ENCODE data around the gene PC.

The PC gene

DNA sequence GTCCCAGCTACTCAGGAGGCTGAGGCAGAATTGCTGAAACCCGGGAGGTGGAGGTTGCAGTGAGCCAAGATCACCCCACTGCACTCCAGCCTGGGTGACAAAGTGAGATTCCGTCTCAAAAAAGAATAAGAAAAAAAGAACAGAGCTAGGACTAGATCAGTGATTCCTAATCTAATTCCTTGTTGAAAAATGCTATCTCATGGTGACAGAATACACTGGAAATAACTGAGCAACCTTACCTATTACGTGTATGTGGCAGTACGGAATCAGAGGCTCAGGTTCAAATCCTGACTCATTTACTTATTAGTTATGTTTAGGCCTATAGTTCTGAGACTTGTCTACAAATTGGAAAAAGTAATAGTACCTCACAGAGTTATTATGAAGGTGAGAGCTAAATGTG is 134.5 kb downstream of the PC start:
- no peak overlapping the region for H3K4me3 ChIP-seq (ENCODE audit: low read depth, low read length)
- CTCF ChIA-PET: interaction anchor here (1.4 kb wide), 2 partner anchors 10 to 129 kb away, joined by 4 read pairs; no protein-coding TSS in a partner anchor
- POLR2A ChIA-PET: no interaction called here
- no peak for DNase-seq (ENCODE audit: low read depth, low spot score)
- TF ChIP-seq, protein P1, sequence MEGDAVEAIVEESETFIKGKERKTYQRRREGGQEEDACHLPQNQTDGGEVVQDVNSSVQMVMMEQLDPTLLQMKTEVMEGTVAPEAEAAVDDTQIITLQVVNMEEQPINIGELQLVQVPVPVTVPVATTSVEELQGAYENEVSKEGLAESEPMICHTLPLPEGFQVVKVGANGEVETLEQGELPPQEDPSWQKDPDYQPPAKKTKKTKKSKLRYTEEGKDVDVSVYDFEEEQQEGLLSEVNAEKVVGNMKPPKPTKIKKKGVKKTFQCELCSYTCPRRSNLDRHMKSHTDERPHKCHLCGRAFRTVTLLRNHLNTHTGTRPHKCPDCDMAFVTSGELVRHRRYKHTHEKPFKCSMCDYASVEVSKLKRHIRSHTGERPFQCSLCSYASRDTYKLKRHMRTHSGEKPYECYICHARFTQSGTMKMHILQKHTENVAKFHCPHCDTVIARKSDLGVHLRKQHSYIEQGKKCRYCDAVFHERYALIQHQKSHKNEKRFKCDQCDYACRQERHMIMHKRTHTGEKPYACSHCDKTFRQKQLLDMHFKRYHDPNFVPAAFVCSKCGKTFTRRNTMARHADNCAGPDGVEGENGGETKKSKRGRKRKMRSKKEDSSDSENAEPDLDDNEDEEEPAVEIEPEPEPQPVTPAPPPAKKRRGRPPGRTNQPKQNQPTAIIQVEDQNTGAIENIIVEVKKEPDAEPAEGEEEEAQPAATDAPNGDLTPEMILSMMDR (IDR thresholded peaks at IDR 0.05; ENCODE audit: insufficient read depth, low read length, missing control alignments): no peak

DNA sequence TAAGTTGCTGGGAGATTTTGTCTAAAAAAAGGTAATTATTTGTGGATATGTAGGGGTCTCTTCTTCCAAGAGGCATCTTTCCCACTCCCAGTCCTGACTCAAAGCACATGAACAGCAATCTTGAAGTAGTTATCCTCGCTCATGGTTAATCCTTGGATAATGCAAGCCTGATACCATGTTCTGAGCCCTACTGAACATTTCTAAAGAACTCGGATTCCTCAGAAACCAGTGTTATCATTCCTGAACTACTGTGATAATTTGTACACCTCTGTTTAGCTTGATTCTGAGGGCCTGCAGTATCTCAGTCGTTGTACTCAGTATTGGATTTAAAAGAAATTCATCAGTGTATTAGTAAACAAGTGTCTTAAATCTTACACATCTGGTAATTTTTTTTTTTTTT is 137.3 kb downstream of the PC start:
- DNase-seq (ENCODE audit: low read depth, low spot score): no peak
- TF ChIP-seq, protein P1 (IDR thresholded peaks at IDR 0.05; ENCODE audit: insufficient read depth, low read length, missing control alignments): no peak
- ChIA-PET CTCF (interaction anchor here (5.1 kb wide), 1 partner anchor 13 kb away, joined by 26 read pairs; no protein-coding TSS in a partner anchor), POLR2A (no interaction called here)
- H3K4me3 ChIP-seq (ENCODE audit: low read depth, low read length): no peak overlapping the region

DNA sequence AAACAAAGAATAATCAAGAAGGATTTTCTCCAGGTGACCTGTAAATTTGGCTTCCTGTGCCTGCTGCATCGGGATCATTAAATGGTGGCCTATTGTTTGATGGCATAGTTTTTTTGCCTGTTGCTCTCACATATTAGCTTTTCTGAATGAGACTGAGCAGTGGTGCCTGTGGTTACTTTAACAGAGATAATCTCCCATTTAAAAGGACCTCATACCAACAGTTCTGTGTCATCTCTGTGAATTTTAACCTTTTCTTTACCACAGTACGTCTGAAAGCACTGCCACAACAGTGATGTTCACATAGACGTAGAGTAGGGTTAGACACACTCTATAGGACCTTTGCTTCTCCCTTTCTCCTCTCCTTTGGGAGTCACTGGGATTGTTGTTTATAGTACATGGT is 137.8 kb downstream of the PC start:
- POLR2A ChIA-PET: no interaction called here
- DNase-seq (ENCODE audit: low read depth, low spot score): no peak
- CTCF ChIA-PET: interaction anchor here (5.1 kb wide), 1 partner anchor 13 kb away, joined by 26 read pairs; no protein-coding TSS in a partner anchor
- TF ChIP-seq, protein P1 (IDR thresholded peaks at IDR 0.05; ENCODE audit: insufficient read depth, low read length, missing control alignments): no peak
- H3K4me3 ChIP-seq (ENCODE audit: low read depth, low read length): no peak overlapping the region

DNA sequence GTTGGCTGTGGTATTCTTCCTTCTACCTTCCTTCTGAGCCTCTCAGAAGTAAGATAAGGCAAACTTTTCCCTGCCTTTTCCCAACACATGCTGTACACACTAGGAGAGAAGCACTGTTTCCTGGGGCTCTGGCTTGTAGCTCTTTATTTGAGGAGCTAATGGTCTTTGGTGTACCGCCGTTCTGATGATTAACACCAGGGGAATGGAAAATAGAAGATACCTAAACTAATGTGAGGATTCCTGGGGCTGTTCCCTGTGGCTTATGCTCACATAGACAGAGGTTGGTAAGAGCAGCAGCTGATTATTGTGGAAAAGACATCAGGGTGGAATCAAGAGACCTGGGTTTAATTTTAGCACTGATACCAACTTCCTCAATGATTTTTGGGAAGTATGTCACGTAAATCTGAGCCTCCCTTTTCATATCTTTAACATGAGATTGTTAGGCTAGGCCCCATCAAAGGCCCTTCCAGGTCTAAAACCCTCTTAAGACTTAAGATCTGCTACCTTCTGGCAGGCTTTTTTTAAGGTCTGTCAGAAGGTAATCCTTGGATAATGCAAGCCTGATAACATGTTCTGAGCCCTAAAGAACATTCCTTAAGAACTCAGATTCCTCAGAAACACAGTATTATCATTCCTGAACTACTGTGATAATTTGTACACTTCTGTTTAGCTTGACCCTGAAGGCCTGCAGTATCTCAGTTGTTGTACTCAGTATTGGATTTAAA is 139.8 kb downstream of the PC start:
- POLR2A ChIA-PET: no interaction called here
- DNase-seq (ENCODE audit: low read depth, low spot score): no peak
- CTCF ChIA-PET: interaction anchor here (1.0 to 5.1 kb wide), 5 partner anchors 15 to 158 kb away, joined by 3 to 26 read pairs (median 4); partner anchors contain the start of gene RCE1
- TF ChIP-seq, protein P1 (IDR thresholded peaks at IDR 0.05; ENCODE audit: insufficient read depth, low read length, missing control alignments): no peak
- H3K4me3 ChIP-seq (ENCODE audit: low read depth, low read length): no peak overlapping the region

DNA sequence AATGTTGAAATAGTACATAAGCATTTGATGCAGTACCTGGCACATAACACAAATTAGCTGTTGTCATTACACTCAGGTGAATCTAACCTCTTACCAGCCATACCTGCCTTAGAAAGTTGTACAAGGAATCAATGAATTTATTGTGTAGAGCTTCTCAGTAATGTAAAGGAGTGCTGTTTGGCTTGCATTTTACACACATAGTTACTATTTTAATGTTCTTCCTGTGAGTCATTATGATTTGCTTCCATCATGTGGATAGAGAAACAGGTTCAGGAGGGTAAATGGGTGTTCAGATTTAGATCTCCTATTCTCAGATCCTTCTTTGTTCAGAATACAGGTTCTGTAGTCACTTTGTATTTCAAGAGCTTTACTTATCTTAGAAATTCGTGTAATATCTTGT is 142.5 kb downstream of the PC start:
- CTCF ChIA-PET: interaction anchor here (0.6 to 3.3 kb wide), 2 partner anchors 18 to 20 kb away, joined by 3 to 9 read pairs; no protein-coding TSS in a partner anchor

DNA sequence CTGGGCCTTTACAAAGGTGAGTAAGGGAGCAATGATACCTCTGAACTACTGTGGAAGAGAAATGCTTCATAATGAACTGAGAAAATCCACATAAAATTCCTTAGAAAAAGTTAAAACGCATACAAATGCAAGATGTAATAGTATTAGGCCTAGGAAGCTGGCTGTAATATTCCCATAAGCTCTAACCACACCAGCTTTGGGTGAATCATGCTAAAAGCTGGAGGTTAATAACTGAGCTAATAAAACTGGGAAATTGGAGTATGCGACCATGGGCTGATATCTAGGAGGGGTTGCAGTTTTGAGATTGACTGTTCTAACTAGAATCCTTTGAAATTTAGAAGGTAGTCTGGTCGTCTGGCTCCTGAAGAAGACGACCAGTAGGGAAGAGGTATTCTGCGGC is 143.5 kb downstream of the PC start:
- no peak overlapping the region for H3K4me3 ChIP-seq (ENCODE audit: low read depth, low read length)
- CTCF ChIA-PET: interaction anchor here (3.3 kb wide), 1 partner anchor 19 kb away, joined by 9 read pairs; no protein-coding TSS in a partner anchor
- POLR2A ChIA-PET: no interaction called here
- TF ChIP-seq, protein P1 (IDR thresholded peaks at IDR 0.05; ENCODE audit: insufficient read depth, low read length, missing control alignments): no peak
- no peak for DNase-seq (ENCODE audit: low read depth, low spot score)

More for the DNA sequence above, 142.5 kb downstream of the PC start:
- no peak for DNase-seq (ENCODE audit: low read depth, low spot score)
- TF ChIP-seq, protein P1 (IDR thresholded peaks at IDR 0.05; ENCODE audit: insufficient read depth, low read length, missing control alignments): no peak
- no peak overlapping the region for H3K4me3 ChIP-seq (ENCODE audit: low read depth, low read length)
- POLR2A ChIA-PET: no interaction called here
